RCC 7860 (cell line): ENCODE data around the gene NRG2.

ENCODE experiments used
- DNase-seq: peaks from one replicate; pipeline ENCODE4 v3.0.0-alpha.2; 2015; ENCODE audit warnings: low spot score
- FAIRE-seq: peaks from 2 replicates; lab custom pipeline; 2012; peaks lifted over from hg19 to GRCh38; lab: Jason Lieb, UNC

NRG2 gene

DNA sequence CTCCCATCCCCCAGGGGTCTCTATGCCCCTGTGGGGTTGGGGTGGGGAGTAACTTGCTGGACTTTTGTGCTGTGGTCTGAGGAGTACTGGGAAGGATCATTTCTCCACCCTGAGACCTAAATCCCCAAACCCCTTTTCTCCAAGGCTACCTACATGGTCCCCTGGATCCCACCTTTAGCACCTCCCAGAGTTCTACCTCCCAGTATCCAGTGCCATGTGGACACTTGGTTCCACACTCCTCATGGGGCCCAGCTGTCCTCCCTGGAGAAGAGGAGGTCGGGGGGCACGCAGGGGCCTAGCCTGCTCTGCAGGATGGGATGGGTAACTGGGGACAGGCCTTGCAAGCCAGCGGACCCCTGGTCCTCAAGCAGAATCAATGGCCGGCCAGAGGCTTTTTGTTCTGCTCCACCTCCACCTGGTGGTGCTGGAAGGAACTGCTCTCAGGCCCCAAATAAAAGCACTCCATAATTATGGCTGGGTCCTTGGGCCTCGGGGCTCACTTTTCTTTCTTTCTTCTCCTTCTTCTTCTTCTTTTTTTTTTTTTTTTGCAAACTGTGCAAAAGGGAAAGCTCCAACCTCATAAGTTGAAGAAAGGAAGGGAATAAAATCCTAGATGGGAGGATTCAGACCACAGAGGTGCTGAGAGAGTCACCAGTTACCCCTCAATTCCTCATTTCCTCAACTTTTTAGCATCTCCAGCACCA is 179.1 kb downstream of the NRG2 start:
- no peak for FAIRE-seq
- DNase-seq: peak; percentile 24

DNA sequence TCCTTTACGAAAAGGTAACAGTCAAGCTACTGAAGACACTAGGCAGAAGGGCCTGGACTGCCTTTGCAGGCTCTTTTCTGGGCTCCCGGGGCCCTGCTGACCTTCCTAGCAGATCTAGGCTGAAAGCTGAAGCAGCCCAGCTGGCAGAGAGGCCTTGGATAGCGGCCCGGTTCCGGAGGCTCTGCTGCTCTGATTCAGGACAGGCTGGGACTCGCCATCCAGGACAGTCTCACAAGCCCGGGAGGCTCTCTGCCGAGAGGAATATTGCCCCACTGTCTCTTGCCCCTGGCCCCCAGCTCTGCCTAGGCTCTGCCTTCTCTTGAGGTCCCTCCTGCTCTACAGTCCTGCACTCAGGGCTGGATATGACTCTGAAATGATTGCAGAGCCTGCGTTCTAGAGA is 179.7 kb downstream of the NRG2 start:
- DNase-seq: no peak
- FAIRE-seq: no peak

DNA sequence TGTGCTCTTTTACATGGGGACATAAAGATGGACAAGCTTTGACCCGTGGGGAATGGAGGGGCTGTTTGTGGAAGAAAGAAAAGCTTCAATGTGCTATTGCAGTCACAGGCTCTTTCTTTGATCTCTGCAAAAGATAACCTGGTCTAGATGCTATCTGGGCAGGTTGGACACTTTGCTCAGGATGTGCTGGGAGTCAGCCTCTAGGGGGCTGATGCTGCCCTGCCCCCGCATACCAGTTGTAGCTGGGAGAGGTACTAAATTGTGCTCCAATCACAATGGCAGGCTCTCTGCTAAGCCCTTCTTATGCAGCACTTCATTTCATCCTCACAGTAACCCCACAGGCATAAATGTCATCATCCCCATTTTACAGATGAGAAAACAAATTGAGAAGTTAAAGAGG is 180.3 kb downstream of the NRG2 start:
- FAIRE-seq: no peak
- DNase-seq: no peak

DNA sequence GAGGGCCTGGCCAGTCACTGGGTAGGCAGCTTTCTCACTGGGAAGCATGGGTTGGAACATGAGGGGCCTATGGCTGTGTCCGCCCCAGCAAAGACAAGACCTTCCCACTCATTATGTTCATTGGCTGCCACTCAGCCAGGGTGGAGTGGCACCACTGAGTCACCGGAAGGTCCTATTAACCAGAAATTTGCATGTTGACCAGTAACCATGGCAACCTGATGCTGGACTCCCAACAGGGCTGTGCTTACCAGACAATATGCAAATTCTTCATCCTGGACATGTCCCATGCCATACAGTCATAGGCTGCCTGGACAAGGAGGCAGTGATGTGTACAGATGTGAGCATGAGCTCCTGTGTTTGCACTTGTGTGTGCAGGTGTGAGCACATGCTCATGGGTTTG is 180.8 kb downstream of the NRG2 start:
- no peak for DNase-seq

DNA sequence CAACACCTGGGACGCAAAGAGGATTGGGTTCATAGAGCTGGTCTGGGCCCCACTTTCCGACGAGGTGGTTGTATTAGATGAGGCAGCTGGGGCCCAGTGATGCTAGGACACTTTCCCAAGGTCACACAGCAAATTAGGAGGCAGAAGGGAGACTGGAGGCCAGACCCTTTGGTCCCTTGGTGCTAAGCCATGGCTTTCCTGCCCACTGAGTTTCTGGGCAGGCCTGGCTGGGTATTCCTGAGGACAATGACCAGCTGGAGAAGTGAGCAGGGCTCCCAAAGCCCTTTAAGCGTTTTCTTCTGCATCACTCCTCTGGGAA is 181.3 kb downstream of the NRG2 start:
- FAIRE-seq: no peak

More for the DNA sequence above, 180.8 kb downstream of the NRG2 start:
- no peak for FAIRE-seq

DNA sequence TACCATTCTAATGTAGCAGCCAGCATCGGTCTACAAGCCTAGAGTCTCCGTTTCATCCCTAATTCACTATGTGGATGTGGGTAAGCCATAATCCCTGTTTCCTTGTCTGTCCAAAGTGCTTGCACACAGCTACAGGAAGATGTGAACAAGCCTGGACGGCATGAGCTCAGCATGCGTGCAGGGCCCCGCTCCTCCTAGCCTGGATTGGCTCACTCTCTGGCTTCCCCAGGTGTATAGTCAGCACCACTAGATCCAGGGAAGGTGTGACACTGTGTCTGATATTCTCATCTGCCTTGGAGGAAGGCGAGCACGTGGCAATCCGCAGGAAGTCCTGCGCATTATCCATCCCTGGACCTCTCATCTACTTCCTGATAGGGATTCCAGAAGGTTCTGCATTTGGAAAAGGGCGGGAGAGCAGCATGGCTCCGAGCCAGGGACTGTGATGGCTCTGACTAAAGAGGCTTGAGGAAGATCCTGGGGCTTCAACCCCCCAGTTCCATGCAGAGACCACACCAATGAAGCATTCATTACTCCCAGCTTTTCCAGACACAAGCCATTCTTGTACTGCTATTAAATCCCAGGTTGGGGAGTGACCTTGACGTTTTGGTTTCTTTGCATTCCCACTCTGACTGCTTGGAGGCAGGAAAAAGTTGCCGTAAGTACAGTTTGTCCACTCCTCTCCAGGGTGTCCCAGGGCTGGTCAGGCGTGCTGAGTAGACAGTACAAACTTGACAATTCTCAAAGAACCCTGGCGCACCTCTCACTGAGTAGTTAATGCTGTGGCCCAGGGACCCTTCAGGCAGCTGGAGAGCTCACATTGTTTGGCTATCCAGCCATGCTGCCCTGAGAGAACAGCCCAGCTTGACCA is 181.8 kb downstream of the NRG2 start:
- no peak for FAIRE-seq

More for the DNA sequence above, 181.3 kb downstream of the NRG2 start:
- DNase-seq: no peak

DNA sequence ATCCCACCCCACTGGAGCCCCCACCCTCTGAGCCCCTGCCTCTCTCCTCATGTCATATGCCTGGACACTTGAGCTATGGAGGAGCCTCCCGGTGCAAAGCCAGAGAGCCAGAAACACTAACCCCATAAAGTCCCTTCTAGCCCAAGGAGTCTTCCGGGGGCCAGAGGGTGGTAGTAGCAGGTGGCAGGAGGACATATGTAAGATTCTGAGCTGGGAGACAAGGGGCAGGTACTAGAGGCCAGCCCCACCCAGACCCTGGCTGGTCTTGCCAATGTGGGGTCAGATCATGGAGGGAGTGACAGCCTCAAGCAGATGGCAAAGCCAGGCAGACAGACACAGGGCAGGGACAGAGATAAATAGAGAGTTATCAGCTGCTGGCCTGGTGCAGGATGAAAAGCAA is 184.1 kb downstream of the NRG2 start:
- no peak for FAIRE-seq
- no peak for DNase-seq

More for the DNA sequence above, 181.8 kb downstream of the NRG2 start:
- no peak for DNase-seq

DNA sequence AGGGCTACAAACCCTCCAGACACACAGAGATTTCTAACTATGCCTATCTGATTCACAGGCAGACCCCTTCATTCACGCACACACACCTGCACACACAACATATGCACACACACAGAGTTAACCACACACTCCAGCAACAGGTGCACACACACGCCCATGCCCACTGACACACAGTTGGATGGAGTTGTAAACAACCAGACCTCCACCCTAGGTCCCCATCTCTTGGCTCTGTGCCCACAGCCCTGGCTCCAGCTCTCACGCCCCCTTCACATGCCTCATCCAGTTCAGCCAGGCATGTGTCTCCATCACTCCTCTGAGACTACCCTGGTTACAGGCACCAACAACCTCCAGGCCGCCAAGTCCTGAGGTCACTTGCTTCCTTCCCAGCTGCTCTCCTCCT is 186.4 kb downstream of the NRG2 start:
- DNase-seq (no peak), FAIRE-seq (no peak)

DNA sequence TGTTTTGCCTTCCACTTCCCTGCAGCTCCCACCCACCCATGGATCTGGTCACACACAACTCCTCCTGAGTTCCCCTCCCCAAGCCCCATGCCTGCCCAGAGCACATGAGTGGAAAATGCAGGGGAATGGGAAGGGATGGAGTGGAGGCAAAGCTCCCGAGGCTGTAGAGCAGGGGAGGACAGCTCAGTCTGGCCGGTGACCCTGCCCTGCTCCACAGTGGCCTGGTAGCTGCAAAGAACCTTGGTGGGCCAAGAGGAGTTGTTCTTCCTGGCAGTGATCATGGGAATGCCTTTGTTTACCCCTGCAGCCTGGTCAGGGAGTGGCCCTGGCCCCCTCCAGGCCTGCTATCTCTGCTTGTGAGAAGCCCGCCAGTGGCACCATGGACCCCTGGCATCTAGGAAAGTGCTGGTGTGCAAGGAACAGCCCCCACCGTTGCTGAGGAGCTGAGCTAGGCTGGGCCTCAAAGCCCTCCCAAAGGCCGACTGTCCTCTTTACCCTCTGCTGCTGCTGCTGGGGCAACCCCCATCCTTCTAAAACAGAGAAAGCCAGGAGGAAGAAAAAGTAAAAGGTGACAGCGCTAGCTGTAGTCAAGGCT is 187.1 kb downstream of the NRG2 start:
- no peak for FAIRE-seq
- DNase-seq: no peak

DNA sequence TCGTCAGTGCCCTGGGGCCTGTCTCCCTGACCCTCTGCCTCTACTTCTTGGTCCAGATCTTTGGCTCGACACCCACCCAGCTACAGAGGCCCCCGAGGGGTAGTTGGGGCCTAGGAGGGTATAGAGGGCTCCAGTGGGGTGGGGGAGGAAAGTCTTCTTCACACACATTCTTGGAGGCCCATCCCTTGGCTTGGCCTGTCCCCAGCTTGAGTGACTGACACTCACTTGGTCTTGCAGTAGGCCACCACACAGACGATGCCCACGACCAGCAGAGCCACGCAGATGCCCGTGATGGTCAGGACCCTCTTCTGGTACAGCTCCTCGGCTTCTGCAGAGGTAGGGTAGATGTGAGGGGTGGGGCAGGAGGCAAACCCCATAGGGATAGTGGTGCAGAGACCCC is 187.6 kb downstream of the NRG2 start:
- DNase-seq: no peak

DNA sequence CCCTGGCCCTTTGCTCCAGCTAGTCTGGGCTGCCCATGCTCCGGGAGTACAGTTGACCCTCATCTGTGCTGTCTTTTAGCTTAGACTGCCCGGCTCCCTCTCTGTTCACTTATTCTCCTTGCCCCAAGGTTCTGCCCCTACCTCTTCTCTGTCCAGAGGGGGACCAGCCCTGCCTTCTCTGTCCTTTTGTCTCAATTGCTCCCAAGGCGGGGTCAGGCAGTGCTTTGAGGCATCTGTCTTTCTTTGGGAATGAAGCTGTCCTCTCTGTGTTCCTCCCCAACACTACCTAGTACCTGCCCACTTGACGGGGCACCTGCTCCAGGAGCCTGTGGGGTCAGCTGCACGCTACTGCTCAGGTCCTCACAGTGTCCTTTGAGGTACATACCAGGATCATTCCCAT is 188.1 kb downstream of the NRG2 start:
- DNase-seq (no peak), FAIRE-seq (no peak)

More for the DNA sequence above, 187.6 kb downstream of the NRG2 start:
- no peak for FAIRE-seq

DNA sequence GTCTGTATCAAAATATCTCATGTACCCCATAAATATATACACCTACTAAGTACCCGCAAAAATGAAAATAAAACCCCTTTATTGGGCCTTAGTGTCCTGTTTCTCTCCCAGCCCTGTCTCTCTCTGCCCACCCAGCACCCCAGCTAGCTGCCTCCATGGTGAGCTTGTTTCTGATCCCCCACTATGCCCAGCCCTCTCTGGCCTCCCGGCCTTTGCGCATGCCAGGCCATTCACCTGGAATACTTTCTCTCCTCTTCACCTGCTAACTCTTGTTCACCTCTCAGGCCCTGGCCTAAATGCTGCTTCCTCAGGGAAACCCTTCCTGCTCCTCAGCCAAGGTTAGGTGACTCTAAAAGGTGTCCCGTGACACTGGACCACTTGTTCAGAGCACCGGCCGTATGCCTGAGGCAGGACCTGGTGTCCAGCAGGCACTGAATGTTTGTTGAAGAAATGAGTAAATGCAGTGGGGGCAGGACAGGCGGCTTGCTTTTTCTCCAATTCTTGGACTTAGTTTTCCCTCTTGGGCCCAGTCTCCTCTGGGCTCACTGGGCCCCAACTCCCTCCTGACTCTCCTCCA is 189.0 kb downstream of the NRG2 start:
- DNase-seq (no peak), FAIRE-seq (no peak)

DNA sequence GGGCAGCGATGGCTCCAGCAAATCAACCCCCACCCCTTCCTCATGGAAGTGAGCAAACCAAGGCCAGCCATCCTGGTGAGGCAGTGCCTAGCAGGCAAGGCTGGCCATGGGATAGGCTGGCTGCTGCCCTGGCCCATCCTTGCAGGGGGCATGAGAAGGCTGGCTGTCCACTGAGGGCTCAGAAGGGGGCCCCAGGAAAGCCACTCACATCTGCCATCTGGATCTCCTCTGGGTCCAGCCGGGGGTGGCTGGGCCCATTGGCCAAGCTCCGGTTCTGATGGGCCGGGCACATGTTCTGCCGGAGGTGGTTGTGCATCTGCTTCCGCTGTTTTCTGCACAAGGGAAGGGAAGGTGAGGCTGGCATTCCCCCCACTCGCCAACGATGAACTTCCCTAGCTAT is 190.4 kb downstream of the NRG2 start:
- DNase-seq (no peak), FAIRE-seq (no peak)

DNA sequence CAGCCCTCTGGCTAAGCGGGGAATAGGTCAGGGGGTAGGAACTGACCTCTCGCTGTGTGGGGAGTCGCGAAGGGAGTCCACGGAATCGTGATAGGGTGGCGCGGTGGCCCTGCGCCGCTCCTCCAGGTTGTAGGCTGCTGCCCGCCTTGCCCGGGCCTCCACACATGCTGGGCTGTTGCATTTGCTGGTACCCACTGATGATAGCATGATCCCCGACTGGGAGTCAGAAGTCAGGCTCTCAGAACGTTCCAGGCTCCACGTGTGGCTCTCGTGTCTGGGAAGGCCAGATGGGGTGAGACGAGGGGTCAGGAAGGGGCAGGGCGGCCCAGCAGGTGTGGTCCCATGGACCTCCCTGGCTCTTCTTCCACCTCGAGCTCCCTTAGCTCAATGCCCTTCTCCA is 191.5 kb downstream of the NRG2 start:
- FAIRE-seq (no peak), DNase-seq (no peak)

DNA sequence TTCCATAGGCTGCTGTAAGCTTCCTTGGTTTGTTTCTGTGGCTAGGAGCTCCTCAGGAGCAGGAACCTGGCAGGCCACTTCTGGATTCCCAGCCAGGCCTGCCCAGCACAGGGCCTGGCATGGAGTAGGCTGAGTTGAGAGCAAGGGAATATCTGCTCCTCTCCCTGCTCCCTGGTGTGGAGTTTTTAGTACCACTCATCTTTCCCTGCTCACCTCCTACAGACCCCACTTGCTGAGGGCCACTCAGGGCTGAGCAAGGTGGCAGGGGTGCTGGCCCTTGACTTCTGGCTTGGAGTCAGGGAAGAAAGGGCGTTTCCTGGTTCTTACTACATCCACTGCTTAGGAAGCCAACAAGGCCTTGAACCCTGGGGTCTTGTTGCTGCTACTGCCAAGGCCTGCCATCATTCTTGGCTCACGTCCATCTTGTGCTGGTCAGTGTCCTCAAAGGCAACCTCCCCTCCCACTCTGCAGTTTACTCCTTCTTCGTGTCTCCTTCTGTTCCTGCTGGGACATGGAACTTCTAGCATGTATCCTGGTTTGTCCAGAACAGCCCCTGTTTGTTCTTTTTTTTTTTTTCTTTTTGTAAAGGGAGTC is 192.6 kb downstream of the NRG2 start:
- DNase-seq (no peak), FAIRE-seq (no peak)

DNA sequence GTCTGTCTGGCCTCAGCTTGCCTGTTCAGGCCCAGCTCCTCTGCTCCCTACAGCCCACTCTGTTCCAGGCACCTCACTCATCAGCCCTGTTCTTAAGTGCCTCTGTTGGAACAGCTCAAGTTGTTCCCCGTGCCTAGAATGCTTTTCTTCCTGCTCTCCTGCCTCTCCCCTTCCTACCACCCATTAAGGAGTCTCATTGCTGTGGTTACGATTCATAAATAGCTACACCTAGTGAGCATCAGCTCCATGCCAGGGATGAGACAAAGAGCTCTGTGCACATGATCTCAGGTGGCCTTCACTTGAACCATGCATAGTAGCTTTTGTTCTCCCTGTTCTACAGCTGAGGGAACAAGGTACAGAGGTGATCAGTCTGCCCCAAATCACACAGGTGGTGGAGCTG is 193.2 kb downstream of the NRG2 start:
- FAIRE-seq (no peak), DNase-seq (no peak)

DNA sequence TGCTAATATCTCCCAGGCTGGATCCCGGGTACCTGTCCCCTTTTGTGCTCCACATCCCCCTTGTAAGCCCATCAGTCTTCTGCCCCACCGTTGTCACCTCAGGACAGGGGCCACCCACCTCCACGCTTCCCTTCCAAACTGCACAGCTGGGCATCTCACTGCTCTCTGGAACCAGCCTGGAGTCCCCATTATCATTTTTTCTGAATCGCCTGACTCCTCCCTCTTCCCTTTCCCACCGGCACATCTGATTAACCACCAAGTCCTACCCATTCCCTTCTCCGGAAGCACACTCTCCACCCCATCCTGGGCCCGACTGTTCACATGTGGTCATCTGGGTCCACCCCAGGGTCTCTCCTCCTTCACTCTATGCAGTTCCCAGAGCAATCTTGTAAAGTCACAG is 193.6 kb downstream of the NRG2 start:
- no peak for FAIRE-seq
- no peak for DNase-seq

DNA sequence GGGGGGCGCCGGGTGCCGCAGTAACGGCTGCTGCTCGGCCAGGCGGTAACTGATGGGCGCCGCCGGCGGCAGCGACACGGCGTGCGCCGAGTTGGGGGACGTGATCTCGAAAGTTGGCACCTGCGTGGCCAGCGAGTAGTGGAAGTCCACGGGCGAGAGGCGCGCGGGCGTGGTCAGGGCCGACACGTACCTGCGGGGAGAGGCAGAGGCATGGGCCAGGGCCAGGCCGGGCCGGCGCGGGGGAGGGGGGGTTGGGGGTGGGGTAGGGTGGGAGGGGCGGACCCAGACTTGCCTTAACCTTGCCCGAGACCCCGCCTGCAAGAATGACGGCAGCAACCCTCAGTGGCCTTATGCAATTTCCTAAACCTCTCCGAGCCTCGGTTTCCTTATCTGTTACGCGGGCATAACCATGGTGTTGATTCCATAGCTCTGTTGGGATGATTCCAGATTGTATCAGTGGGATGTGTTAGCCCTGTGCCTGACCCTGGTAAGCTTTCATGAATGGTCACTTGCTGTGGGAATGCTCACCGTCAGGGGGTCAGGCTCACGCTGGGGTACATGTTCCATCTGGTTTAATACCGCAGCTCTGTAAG is 194.5 kb downstream of the NRG2 start:
- no peak for DNase-seq
- no peak for FAIRE-seq

DNA sequence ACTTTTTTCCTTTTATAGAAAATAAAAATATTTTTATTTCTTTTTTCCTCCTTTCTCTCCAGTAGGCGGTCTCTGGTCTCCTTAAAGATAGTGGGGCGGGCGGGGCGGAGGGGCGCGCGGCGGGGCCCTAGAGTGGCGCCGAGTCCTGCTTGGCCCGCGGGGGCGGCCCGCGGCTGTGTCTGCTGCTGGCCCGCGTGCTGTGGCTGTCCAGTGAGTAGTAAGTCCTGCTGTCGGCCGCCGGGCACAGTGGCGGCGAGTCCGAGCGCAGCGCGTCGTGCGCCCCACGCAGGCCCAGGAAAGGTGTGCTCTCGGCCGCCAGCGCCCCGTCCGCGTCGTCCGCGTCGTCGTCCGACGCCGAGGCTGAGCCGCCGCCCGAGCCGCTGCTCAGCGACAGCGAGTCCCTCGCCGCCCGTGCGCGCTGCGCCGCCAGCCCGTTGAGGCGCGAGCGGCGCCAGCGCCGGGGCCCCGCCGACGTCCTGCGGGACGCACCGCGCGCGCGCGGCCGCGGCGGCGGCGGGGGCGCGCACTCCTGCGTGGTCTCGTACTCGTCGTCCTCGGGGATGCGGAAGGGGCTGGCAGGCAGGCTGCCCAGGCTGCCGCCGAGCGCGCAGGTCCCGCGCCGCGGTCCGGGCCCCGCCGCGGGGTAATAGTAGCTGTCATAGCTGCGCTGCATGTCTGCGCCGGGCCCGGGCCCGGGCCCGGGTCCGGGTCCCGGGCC is 195.2 kb downstream of the NRG2 start:
- FAIRE-seq: no peak
- no peak for DNase-seq

DNA sequence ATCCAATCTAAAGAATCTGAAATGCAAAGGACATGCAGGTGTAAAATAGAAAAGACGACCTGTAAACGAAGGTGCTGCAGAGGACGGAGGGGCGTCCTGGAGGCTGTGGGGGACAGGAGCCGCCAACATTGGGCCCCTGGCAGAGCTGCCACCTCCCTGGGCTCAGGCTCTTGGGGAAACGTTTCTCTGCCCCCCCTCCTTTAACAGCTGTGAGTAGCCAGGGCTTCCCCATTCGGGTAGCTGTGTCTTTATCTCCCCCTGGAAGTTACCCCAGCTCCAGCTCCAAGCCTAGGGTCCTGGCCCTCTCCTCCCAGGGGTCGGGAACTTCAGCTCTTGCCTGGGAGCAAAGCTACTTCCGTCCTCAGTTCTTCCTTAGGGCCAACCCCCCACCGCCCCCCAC is 196.0 kb downstream of the NRG2 start:
- FAIRE-seq (no peak), DNase-seq (no peak)
